RWPE2 (cell line): Measurements from ENCODE around the gene ANKRD36C.
"Not testable (repeated sequence)": the region's sequence is repeated elsewhere in the genome, so short reads cannot be mapped to it uniquely, and the experiment has no call there.

ENCODE experiments used
- ATAC-seq: fragments of 200-7000 bp; cut with Tn5 transposase; 3 replicates; pipeline ENCODE4 v1.9.1; 2021; ENCODE audit warnings: low read depth
- DNase-seq: peaks from one replicate; pipeline ENCODE4 v3.0.0-alpha.2; 2020; ENCODE audit warnings: low spot score
- H3K27ac ChIP-seq: fragments of 450-650 bp; 2 replicates; pipeline ENCODE4 v1.5.1; 2017; ENCODE audit warnings: mild to moderate bottlenecking; ENCODE audit not compliant: poor library complexity, severe bottlenecking
- H3K27me3 ChIP-seq: fragments of 250-450 bp; sonication (Bioruptor Pico); 2 replicates; pipeline ENCODE4 v1.5.1; 2021; ENCODE audit warnings: mild to moderate bottlenecking, moderate library complexity; ENCODE audit not compliant: insufficient read depth, poor library complexity, severe bottlenecking
- H3K36me3 ChIP-seq: fragments of 250-450 bp; sonication (Bioruptor Pico); 2 replicates; pipeline ENCODE4 v1.5.1; 2020; ENCODE audit warnings: low read depth, mild to moderate bottlenecking, moderate library complexity
- H3K4me1 ChIP-seq: fragments of 250-450 bp; sonication (Bioruptor Pico); 2 replicates; pipeline ENCODE4 v1.5.1; 2021; ENCODE audit warnings: mild to moderate bottlenecking, moderate library complexity; ENCODE audit not compliant: insufficient read depth, poor library complexity, severe bottlenecking
- H3K4me3 ChIP-seq: fragments of 250-450 bp; sonication (Bioruptor Pico); 2 replicates; pipeline ENCODE4 v1.5.1; 2021; ENCODE audit warnings: mild to moderate bottlenecking, moderate library complexity; ENCODE audit not compliant: severe bottlenecking
- H3K9me3 ChIP-seq: fragments of 250-450 bp; sonication (Bioruptor Pico); 2 replicates; pipeline ENCODE4 v1.5.1; 2021; ENCODE audit warnings: mild to moderate bottlenecking, moderate library complexity; ENCODE audit not compliant: severe bottlenecking

The ANKRD36C gene

DNA sequence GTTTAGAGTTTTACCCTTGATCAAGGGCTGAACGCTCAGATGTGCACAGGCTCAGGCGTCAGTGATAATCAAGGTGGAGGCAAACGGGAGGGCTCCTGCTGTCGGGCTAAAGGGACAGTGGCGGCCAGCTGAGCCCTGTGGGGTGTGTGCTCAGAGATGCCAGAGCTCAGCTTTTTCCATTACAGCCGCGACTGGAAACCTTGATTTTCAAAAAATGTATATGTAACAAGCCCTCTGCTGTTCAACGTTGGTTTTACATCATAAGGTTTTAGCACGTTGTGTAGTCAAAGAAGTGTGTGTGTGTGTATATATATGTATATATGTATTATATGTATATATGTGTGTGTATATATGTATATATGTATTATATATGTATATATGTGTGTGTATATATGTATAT, 201.4 kb downstream of the ANKRD36C start:
- H3K9me3 ChIP-seq, H3K27ac ChIP-seq, ATAC-seq, H3K36me3 ChIP-seq, H3K4me3 ChIP-seq, DNase-seq, H3K27me3 ChIP-seq, H3K4me1 ChIP-seq: not testable (repeated sequence)

DNA sequence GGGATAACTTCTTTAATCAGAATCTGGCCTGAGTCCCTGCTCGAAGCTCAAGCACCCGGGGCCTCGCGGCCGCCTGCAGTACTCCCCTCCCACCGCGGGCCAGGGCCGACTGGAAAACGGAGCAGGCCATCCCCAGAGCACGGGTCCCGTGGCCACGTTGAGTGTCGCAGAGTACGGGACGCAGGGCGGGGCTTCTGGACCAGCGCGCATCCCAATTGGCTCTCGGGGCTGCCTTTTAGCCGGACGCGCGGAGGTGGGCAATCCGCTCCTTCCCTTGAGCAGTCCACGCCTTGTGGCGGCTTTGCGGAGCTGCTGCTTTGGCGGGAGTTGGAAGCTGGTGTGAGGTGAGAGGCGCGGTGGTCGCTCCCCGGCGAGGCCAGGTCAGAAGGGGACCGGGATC, 202.2 kb downstream of the ANKRD36C start:
- not testable (repeated sequence) for H3K36me3 ChIP-seq, H3K9me3 ChIP-seq, H3K27me3 ChIP-seq, H3K4me1 ChIP-seq, DNase-seq, H3K27ac ChIP-seq, H3K4me3 ChIP-seq
- peak; percentile 77 for ATAC-seq

DNA sequence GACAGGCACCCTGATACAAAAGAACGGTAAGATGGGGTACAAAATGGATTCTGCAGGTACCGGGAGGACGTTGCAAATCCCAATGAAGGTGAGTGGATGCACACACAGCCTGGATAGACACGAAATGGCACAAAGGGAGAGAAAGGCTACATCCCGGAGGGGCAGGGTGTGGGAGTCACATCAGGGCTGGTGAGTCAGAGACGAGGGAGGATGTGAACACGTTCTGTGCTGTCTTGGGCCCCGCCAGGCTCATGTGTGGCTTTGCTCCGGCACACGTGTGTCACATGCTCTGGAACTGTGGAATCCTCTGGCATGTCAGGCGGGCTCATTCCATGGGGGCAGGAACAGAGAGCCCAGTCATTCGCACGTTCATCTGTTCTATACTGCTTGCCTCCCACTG, 203.0 kb downstream of the ANKRD36C start:
- H3K36me3 ChIP-seq, H3K4me1 ChIP-seq, H3K27ac ChIP-seq, H3K4me3 ChIP-seq, H3K27me3 ChIP-seq, DNase-seq, ATAC-seq, H3K9me3 ChIP-seq: not testable (repeated sequence)
